ENCODE measurements around the gene HOXC10. TPM values are rescaled to one million over a fixed set of nuclear protein-coding genes. Genes with fewer than 3 reads are reported as not detected.

HOXC10 gene
- total RNA-seq, 4 donors from 2014 or later: 1.3 to 12.4 (median 3.2) TPM; not detected in 1

DNA sequence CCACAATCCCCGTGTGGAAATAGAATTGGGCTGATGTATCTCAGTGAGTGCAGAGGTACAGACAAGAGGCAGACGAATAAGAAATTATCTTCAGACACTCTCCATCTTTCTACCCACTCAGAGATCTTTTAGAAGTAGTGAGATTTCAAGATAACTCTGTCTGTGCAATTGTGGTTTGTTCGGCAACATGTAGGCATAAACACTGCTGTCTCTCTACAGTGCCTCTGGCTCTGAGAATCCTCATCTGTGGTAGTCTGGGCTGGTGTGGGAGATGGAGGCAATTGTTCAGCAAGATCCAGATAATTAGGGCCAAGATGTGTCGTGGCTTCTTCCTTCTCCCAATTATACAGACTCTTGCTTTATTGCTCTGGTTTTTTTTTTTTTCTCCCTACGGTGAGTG lies 43.2 kb upstream of the HOXC10 start:
- TF ChIP-seq, protein P1, sequence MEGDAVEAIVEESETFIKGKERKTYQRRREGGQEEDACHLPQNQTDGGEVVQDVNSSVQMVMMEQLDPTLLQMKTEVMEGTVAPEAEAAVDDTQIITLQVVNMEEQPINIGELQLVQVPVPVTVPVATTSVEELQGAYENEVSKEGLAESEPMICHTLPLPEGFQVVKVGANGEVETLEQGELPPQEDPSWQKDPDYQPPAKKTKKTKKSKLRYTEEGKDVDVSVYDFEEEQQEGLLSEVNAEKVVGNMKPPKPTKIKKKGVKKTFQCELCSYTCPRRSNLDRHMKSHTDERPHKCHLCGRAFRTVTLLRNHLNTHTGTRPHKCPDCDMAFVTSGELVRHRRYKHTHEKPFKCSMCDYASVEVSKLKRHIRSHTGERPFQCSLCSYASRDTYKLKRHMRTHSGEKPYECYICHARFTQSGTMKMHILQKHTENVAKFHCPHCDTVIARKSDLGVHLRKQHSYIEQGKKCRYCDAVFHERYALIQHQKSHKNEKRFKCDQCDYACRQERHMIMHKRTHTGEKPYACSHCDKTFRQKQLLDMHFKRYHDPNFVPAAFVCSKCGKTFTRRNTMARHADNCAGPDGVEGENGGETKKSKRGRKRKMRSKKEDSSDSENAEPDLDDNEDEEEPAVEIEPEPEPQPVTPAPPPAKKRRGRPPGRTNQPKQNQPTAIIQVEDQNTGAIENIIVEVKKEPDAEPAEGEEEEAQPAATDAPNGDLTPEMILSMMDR (IDR thresholded peaks at IDR 0.05): no peak
- TF ChIP-seq POLR2A (IDR thresholded peaks at IDR 0.05): no peak
- intact Hi-C loops (cut with DNase I; ENCODE audit: low total_unique reads): no loop called here
- peaks cover 30 to 87% of the 10 kb centered on the region in 2 donors for H3K27me3 ChIP-seq

DNA sequence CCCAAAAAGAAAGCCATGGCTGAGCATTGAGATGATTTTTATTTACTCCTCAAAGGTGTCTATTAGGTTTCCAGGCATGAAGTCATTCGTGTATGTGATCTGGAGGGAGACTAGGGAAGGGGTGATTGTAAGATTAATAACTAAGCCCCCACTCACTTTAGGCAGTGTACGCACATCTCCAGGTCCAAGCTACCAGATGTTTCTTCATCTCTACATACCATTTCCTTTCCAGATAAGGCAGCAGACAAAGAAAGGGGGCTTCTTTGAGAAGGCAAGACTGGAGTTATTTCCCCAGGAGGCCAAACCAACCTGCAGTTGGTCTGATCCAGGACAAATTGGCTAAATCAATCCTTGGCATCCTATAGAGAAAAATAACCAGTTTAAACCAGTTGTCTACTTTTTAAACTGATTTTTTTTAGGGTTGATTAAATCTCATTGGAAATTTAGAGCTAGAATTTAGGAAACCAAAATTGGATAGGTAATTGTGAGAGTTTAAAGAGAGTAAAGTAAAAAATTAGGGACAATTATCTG lies 42.4 kb upstream of the HOXC10 start:
- Histone ChIP-seq H3K4me3 (no peak overlapping the region), H3K27ac (no peak overlapping the region), H3K4me1 (no peaks in the 10 kb centered on the region), H3K27me3 (peaks cover 23 to 85% of the 10 kb centered on the region in 2 donors), H3K9me3 (no peaks in the 10 kb centered on the region), H3K36me3 (no peaks in the 10 kb centered on the region)
- DNase-seq: no peak
- intact Hi-C loops (cut with DNase I; ENCODE audit: low total_unique reads): no loop called here
- TF ChIP-seq, protein P1 (IDR thresholded peaks at IDR 0.05): no peak
- no peak for TF ChIP-seq POLR2A (IDR thresholded peaks at IDR 0.05)

More for the DNA sequence above, 43.2 kb upstream of the HOXC10 start:
- Histone ChIP-seq H3K4me3 (no peak overlapping the region), H3K4me1 (no peaks in the 10 kb centered on the region), H3K9me3 (no peaks in the 10 kb centered on the region), H3K36me3 (no peaks in the 10 kb centered on the region), H3K27ac (no peak overlapping the region)
- no peak for DNase-seq

DNA sequence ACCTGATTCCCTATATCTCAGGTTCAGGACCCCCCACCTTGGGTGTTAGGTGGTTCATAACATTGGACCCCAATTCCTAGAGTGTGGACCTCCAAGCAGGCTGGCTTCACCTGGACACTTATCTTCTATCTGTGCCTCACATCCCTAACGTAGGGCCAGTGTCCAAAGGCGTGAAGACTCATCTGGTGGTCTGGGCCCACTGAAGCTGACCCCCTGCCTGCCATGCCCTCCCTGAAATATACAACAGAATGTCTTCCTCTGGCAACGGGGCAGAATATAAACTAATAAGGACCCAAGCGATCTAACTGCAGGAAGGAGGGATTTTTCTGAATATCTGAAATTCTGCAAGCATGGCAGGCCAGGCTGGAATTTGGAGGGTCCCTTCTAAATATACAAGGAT lies 40.7 kb upstream of the HOXC10 start:
- no peaks in the 10 kb centered on the region for H3K4me1 ChIP-seq
- no peak overlapping the region for H3K4me3 ChIP-seq
- no peak overlapping the region for H3K27ac ChIP-seq
- peaks cover 9 to 78% of the 10 kb centered on the region in 2 donors for H3K27me3 ChIP-seq
- TF ChIP-seq POLR2A (IDR thresholded peaks at IDR 0.05): no peak
- TF ChIP-seq, protein P1 (IDR thresholded peaks at IDR 0.05): no peak
- no peak for DNase-seq
- H3K36me3 ChIP-seq: no peaks in the 10 kb centered on the region
- H3K9me3 ChIP-seq: no peaks in the 10 kb centered on the region
- intact Hi-C loops (cut with DNase I; ENCODE audit: low total_unique reads): no loop called here

DNA sequence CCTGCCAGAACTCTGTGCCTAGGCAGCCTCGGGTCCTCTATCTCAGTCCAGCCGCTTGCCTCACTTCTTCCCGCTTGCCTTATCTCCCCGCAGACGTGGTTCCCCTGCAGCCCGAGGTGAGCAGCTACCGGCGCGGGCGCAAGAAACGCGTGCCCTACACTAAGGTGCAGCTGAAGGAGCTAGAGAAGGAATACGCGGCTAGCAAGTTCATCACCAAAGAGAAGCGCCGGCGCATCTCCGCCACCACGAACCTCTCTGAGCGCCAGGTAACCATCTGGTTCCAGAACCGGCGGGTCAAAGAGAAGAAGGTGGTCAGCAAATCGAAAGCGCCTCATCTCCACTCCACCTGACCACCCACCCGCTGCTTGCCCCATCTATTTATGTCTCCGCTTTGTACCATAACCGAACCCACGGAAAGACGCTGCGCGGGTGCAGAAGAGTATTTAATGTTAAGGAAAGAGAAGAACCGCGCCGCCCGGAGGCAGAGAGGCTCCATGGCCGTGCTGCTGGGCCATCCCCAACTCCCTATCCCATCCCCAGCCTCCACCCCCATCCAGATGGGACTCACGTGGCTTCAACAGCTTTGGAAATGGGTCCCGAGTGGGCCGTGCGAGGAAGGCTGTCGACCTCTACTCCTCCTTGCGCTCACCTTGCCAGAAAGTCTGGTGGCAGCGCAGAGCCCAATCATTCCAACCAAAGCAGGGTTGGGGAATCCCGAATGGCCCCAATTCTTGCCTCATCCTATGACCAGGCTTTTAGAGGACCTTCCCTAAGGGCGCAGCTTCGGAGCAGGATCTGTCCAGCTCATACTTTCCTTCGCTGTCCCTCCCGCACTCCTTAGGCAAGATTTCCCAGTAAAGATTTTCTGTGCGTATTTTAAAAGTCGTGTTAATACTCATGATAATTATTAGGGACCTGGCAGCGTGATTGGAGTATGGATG lies 39.8 kb upstream of the HOXC10 start:
- H3K4me3 ChIP-seq: no peak overlapping the region
- TF ChIP-seq POLR2A (IDR thresholded peaks at IDR 0.05): no peak
- H3K4me1 ChIP-seq: no peaks in the 10 kb centered on the region
- intact Hi-C loops (cut with DNase I; ENCODE audit: low total_unique reads): no loop called here
- H3K9me3 ChIP-seq: no peaks in the 10 kb centered on the region
- DNase-seq: no peak
- H3K27me3 ChIP-seq: peaks cover 3 to 83% of the 10 kb centered on the region in 2 donors
- no peak overlapping the region for H3K27ac ChIP-seq
- H3K36me3 ChIP-seq: no peaks in the 10 kb centered on the region

DNA sequence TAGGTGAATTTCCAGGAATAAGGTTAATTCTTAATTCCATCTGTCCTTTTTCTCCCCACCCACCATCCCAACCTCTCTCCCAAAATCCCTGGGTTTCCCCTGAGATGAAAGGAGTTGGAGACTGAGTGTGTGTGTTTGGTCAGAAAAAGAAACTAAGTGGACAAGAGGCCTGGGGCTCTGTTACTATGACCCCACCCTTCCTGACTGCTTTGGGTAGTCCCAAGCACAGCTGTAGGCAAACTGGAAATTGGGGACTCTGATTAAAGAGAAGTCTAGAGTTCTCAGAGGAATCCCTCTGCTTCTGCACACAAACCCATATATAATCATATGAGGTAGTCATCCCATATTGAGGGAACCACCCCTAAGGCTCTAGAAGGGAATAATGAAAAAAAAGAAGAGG lies 37.2 kb upstream of the HOXC10 start:
- no peak for TF ChIP-seq POLR2A (IDR thresholded peaks at IDR 0.05)
- TF ChIP-seq, protein P1 (IDR thresholded peaks at IDR 0.05): no peak
- DNase-seq: no peak
- no peaks in the 10 kb centered on the region for H3K36me3 ChIP-seq
- no peaks in the 10 kb centered on the region for H3K9me3 ChIP-seq
- intact Hi-C loops (cut with DNase I; ENCODE audit: low total_unique reads): no loop called here
- peaks cover 5 to 84% of the 10 kb centered on the region in 2 donors for H3K27me3 ChIP-seq
- no peaks in the 10 kb centered on the region for H3K4me1 ChIP-seq
- H3K27ac ChIP-seq: no peak overlapping the region
- no peak overlapping the region for H3K4me3 ChIP-seq
